ENCODE results near the gene ANXA4.

ANXA4 gene

GRCh38 chr2:69755862-69756467, 14.0 kb downstream of the ANXA4 start:
- peak; percentile 36 for ATAC-seq
- TF ChIP-seq ISL1 (CRISPR knock-in tag; IDR thresholded peaks at IDR 0.05) = no peak
- TF ChIP-seq TSHZ2 (CRISPR knock-in tag; IDR thresholded peaks at IDR 0.05) = no peak
- TF ChIP-seq ZFP3 (CRISPR knock-in tag; IDR thresholded peaks at IDR 0.05) = no peak
- no peak for TF ChIP-seq ZC3H10 (CRISPR knock-in tag; IDR thresholded peaks at IDR 0.05)
- TF ChIP-seq POU6F1 (CRISPR knock-in tag; IDR thresholded peaks at IDR 0.05; ENCODE audit: borderline replicate concordance, low read depth) = no peak
- TF ChIP-seq OSR1 (CRISPR knock-in tag; IDR thresholded peaks at IDR 0.05) = no peak
- no peak for TF ChIP-seq ZNF565 (CRISPR knock-in tag; conservative IDR thresholded peaks at IDR 0.05; ENCODE audit: low read depth)
- TF ChIP-seq RARB (CRISPR knock-in tag; IDR thresholded peaks at IDR 0.05) = no peak
- no peak for TF ChIP-seq CSRNP3 (CRISPR knock-in tag; IDR thresholded peaks at IDR 0.05)
- no peak for TF ChIP-seq BACH2 (CRISPR knock-in tag; IDR thresholded peaks at IDR 0.05; ENCODE audit: borderline replicate concordance)
- TF ChIP-seq TCF4 (CRISPR knock-in tag; IDR thresholded peaks at IDR 0.05; ENCODE audit: borderline replicate concordance) = no peak
- no peak for TF ChIP-seq SNAI2 (CRISPR knock-in tag; IDR thresholded peaks at IDR 0.05)
- TF ChIP-seq CSDC2 (CRISPR knock-in tag; IDR thresholded peaks at IDR 0.05) = no peak
- TF ChIP-seq, protein P1, sequence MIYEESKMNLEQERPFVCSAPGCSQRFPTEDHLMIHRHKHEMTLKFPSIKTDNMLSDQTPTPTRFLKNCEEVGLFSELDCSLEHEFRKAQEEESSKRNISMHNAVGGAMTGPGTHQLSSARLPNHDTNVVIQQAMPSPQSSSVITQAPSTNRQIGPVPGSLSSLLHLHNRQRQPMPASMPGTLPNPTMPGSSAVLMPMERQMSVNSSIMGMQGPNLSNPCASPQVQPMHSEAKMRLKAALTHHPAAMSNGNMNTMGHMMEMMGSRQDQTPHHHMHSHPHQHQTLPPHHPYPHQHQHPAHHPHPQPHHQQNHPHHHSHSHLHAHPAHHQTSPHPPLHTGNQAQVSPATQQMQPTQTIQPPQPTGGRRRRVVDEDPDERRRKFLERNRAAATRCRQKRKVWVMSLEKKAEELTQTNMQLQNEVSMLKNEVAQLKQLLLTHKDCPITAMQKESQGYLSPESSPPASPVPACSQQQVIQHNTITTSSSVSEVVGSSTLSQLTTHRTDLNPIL (CRISPR knock-in tag; IDR thresholded peaks at IDR 0.05; ENCODE audit: low read depth) = no peak
- TF ChIP-seq ZNF8 (CRISPR knock-in tag; IDR thresholded peaks at IDR 0.05) = no peak
- no peak for TF ChIP-seq ZFP30 (CRISPR knock-in tag; IDR thresholded peaks at IDR 0.05)
- no peak for TF ChIP-seq ZNF70 (CRISPR knock-in tag; IDR thresholded peaks at IDR 0.05)
- no peak for TF ChIP-seq ARNTL (CRISPR knock-in tag; IDR thresholded peaks at IDR 0.05; ENCODE audit: borderline replicate concordance, low read depth)
- TF ChIP-seq PPARA (CRISPR knock-in tag; IDR thresholded peaks at IDR 0.05; ENCODE audit: borderline replicate concordance) = no peak

- ATAC-seq = no peak
- TF ChIP-seq POU6F1 (CRISPR knock-in tag; IDR thresholded peaks at IDR 0.05; ENCODE audit: borderline replicate concordance, low read depth) (no peak), RARB (CRISPR knock-in tag; IDR thresholded peaks at IDR 0.05) (no peak), ARNTL (CRISPR knock-in tag; IDR thresholded peaks at IDR 0.05; ENCODE audit: borderline replicate concordance, low read depth) (no peak), TCF4 (CRISPR knock-in tag; IDR thresholded peaks at IDR 0.05; ENCODE audit: borderline replicate concordance) (no peak), PPARA (CRISPR knock-in tag; IDR thresholded peaks at IDR 0.05; ENCODE audit: borderline replicate concordance) (no peak)
These were observed 20.1 kb downstream of the ANXA4 start for GRCh38 chr2:69762025-69762424.
